HepG2 (cell line): ENCODE measurements around the gene TUBB4A. TPM values are rescaled to one million over a fixed set of nuclear protein-coding genes. Genes with fewer than 3 reads are reported as not detected.

Experiments used
- ATAC-seq: fragments of 200-7000 bp; cut with Tn5 transposase; 3 replicates; pipeline ENCODE4 v1.9.1; 2020; ENCODE audit warnings: mild to moderate bottlenecking, moderate library complexity
- BruUV-seq: library from RNA; stranded (reverse); fragments of 400-500 nt; replicated peaks from 2 replicates; lab custom pipeline; 2021; lab: Mats Ljungman, UMichigan
- CTCF ChIA-PET: fragments of 300-600 bp; formaldehyde crosslinking; extraction: SDS; loops from one replicate; lab custom pipeline; 2021; ENCODE audit warnings: low total read pairs, inconsistent platforms, low intra/inter-chr PET ratio; lab: Yijun Ruan, JAX
- POLR2A ChIA-PET: fragments of 350-600 bp; sonication (Branson Sonifier 250); formaldehyde crosslinking; loops from one replicate; lab custom pipeline; 2020; ENCODE audit warnings: antibody characterized with exemption, inconsistent platforms; lab: Yijun Ruan, JAX
- DNase-seq: peaks from one replicate; pipeline ENCODE4 v3.0.0-alpha.2; 2015; ENCODE audit warnings: low spot score
- FAIRE-seq: peaks from 3 replicates; lab custom pipeline; 2011; peaks lifted over from hg19 to GRCh38; lab: Jason Lieb, UNC
- H2AFZ ChIP-seq: one replicate; pipeline ENCODE4 v1.6.1; 2011; ENCODE audit warnings: low read length, inconsistent platforms
- H3K27ac ChIP-seq: fragments of 300-600 bp; 3 replicates; pipeline ENCODE4 v1.8.0; 2011; ENCODE audit warnings: mixed run types, mild to moderate bottlenecking, mixed read lengths, low read length, inconsistent platforms; ENCODE audit not compliant: insufficient read depth; ENCODE audit errors: extremely low read length
- H3K27me3 ChIP-seq, 2 experiments: fragments of 200-600 bp in 1 of 2; 2 replicates in 1 of 2; 3 replicates in 1 of 2; pipeline versions ENCODE4 v1.6.0 to v1.8.0; 2011; ENCODE audit warnings: low read length in 2 of 2, mild to moderate bottlenecking in 2 of 2, moderate library complexity in 2 of 2, inconsistent platforms in 1 of 2; ENCODE audit not compliant: insufficient read depth in 2 of 2, control insufficient read depth in 1 of 2
- H3K36me3 ChIP-seq, 2 experiments: fragments of 200-600 bp in 1 of 2; replicated peaks in 1 of 2; 2 replicates in 1 of 2; 3 replicates in 1 of 2; pipeline versions ENCODE4 v1.5.1 to v1.8.0; 2011; ENCODE audit warnings: low read length in 2 of 2, inconsistent platforms in 1 of 2; ENCODE audit not compliant: insufficient read depth in 2 of 2, control insufficient read depth in 1 of 2
- H3K4me1 ChIP-seq: 2 replicates; pipeline ENCODE4 v1.5.1; 2012; ENCODE audit warnings: low read length, inconsistent platforms; ENCODE audit not compliant: insufficient read depth
- H3K4me2 ChIP-seq: 2 replicates; pipeline ENCODE4 v1.6.0; 2011; ENCODE audit warnings: low read depth, low read length, inconsistent platforms
- H3K4me3 ChIP-seq, 3 experiments: fragments of 200-600 bp in 1 of 3; sonication (generic), shearing (Covaris generic) in 1 of 3; replicated peaks in 1 of 3; 2 replicates each; pipeline ENCODE4 v1.5.1; 2011 to 2016; ENCODE audit warnings: low read length in 3 of 3, inconsistent platforms in 2 of 3, low read depth in 2 of 3, mild to moderate bottlenecking in 2 of 3, control low read depth in 1 of 3, mixed read lengths in 1 of 3; ENCODE audit not compliant: insufficient read depth in 1 of 3
- H3K79me2 ChIP-seq: one replicate; pipeline ENCODE4 v1.6.1; 2011; ENCODE audit warnings: low read length, inconsistent platforms; ENCODE audit not compliant: insufficient read depth
- H3K9ac ChIP-seq: 2 replicates; pipeline ENCODE4 v1.6.0; 2011; ENCODE audit warnings: mild to moderate bottlenecking, low read depth, low read length, inconsistent platforms; ENCODE audit not compliant: insufficient read depth
- H3K9me3 ChIP-seq: 2 replicates; pipeline ENCODE4 v1.5.1; 2012; ENCODE audit warnings: mild to moderate bottlenecking, low read length
- H4K20me1 ChIP-seq: 2 replicates; pipeline ENCODE4 v1.6.0; 2011; ENCODE audit warnings: inconsistent platforms, mild to moderate bottlenecking, low read length, moderate library complexity; ENCODE audit not compliant: insufficient read depth
- ASH2L ChIP-seq: fragments of 300-600, 200-600 bp; sonication (generic); IDR thresholded peaks from 2 replicates; pipeline ENCODE4 v1.7.0; 2017; ENCODE audit warnings: low read depth, mild to moderate bottlenecking, moderate library complexity, mixed read lengths, low read length; ENCODE audit not compliant: insufficient read length
- ETS1 ChIP-seq: sonication (generic); formaldehyde crosslinking; IDR thresholded peaks from 2 replicates; pipeline ENCODE4 v1.4.0; 2020; ENCODE audit warnings: missing genetic modification reagents
- ETV6 ChIP-seq: sonication (generic); formaldehyde crosslinking; conservative IDR thresholded peaks from 2 replicates; pipeline ENCODE4 v1.4.0; 2020; ENCODE audit warnings: missing genetic modification reagents
- FOXK1 ChIP-seq: sonication (generic); formaldehyde crosslinking; IDR thresholded peaks from 2 replicates; pipeline ENCODE4 v1.4.0; 2020; ENCODE audit warnings: low read depth, missing genetic modification reagents, borderline replicate concordance
- FOXO1 ChIP-seq: sonication (generic); formaldehyde crosslinking; IDR thresholded peaks from 2 replicates; pipeline ENCODE4 v1.4.0; 2020; ENCODE audit warnings: missing genetic modification reagents
- GRHL1 ChIP-seq: sonication (generic); formaldehyde crosslinking; conservative IDR thresholded peaks from 2 replicates; pipeline ENCODE4 v1.8.0; 2022; ENCODE audit warnings: missing genetic modification reagents
- HOXA5 ChIP-seq: sonication (generic); formaldehyde crosslinking; IDR thresholded peaks from 2 replicates; pipeline ENCODE4 v1.4.0; 2020; ENCODE audit warnings: missing genetic modification reagents
- NR2F2 ChIP-seq: IDR thresholded peaks from 2 replicates; pipeline ENCODE4 v1.6.1; 2012; ENCODE audit warnings: low read depth, inconsistent platforms, borderline replicate concordance
- RFX1 ChIP-seq: fragments of 450-650 bp; IDR thresholded peaks from 2 replicates; pipeline ENCODE4 v1.6.1; 2017
- SP140L ChIP-seq: sonication (generic); formaldehyde crosslinking; IDR thresholded peaks from 2 replicates; pipeline ENCODE4 v1.4.0; 2020; ENCODE audit warnings: missing genetic modification reagents, borderline replicate concordance
- ZBTB40 ChIP-seq, 2 experiments: fragments of 450-650 bp in 1 of 2; sonication (generic) in 1 of 2; formaldehyde crosslinking in 1 of 2; IDR thresholded peaks; 2 replicates each; pipeline versions ENCODE4 v1.6.1 to v1.8.0; 2016 to 2022; ENCODE audit warnings: antibody characterized with exemption in 1 of 2, mild to moderate bottlenecking in 1 of 2, missing genetic modification reagents in 1 of 2
- ZNF746 ChIP-seq: sonication (generic); formaldehyde crosslinking; IDR thresholded peaks from 2 replicates; pipeline ENCODE4 v1.8.0; 2022; ENCODE audit warnings: mild to moderate bottlenecking, missing genetic modification reagents
- WGBS: methylation state at CpG from one replicate; pipeline ENCODE4 v1.1.6; 2017; ENCODE audit warnings: low lambda C conversion rate; 5-methylcytosine and 5-hydroxymethylcytosine counted together
- in situ Hi-C: cut with HindIII; loops from 2 replicates; pipeline ENCODE4 v1.10.0; 2017; ENCODE audit warnings: low pct_unique_long_range_greater_than_20kb; ENCODE audit not compliant: extremely low pct_ligation_motif_present
- intact Hi-C: fragments of 100-400 bp; cut with micrococcal nuclease; formaldehyde crosslinking; loops from one replicate; pipeline ENCODE4 v1.10.0; 2022; ENCODE audit not compliant: unreplicated experiment
- polyA plus RNA-seq, 8 experiments: library from polyadenylated mRNA; depleted of rRNA in 3 of 8; stranded (reverse) in 7 of 8; unstranded in 1 of 8; fragments of >200 nt; fragmentation: Illumina TruSeq in 4 of 8; extraction: Trizol in 4 of 8; gene quantifications; 2 replicates each; pipeline versions ENCODE4 v1.2.1 to v1.2.3, GENCODE V29; 2011 to 2016; ENCODE audit warnings: low read depth in 4 of 8, missing spikeins in 1 of 8, mixed read lengths in 1 of 8; ENCODE audit not compliant: insufficient read depth in 1 of 8
- total RNA-seq, 5 experiments: library from RNA; depleted of rRNA; stranded (reverse); fragments of >200 nt; fragmentation: Illumina TruSeq; extraction: Trizol; gene quantifications; 2 replicates each; pipeline ENCODE4 v1.2.3, GENCODE V29; 2016; ENCODE audit warnings: low read depth in 1 of 5

The TUBB4A gene
- total and polyA plus RNA-seq, 2 of the 13 experiments (the other 11 are each of a cell fraction or from before 2014, with no cell fraction given): not detected

- ChIA-PET CTCF (no interaction called here), POLR2A (no interaction called here)
- H3K79me2 ChIP-seq: no peaks in the 10 kb centered on the region
- no peak overlapping the region for H3K9ac ChIP-seq
- peaks cover 53% of the 10 kb centered on the region for H3K4me1 ChIP-seq
- H3K4me2 ChIP-seq: no peak overlapping the region
- no peak overlapping the region for H2AFZ ChIP-seq
- FAIRE-seq (no peak), ATAC-seq (no peak), DNase-seq (no peak)
- H4K20me1 ChIP-seq: no peaks in the 10 kb centered on the region
- no peak overlapping the region for H3K27ac ChIP-seq
- H3K4me3 ChIP-seq: no peak overlapping the region
- 76% methylated on average over 11 of the region's 11 CpGs for WGBS
- no TSS peak for BruUV-seq
- intact Hi-C loops: no loop called here
- no peaks in the 10 kb centered on the region for H3K36me3 ChIP-seq
- in situ Hi-C loops: no loop called here
- no peaks in the 10 kb centered on the region for H3K9me3 ChIP-seq
- peaks cover 0 to 14% of the 10 kb centered on the region in 2 experiments; a peak in 3 of 5 replicates for H3K27me3 ChIP-seq
- no peak for TF ChIP-seq GRHL1 (CRISPR knock-in tag)
- no peak for TF ChIP-seq ETS1
- TF ChIP-seq NR2F2: no peak
- no peak for TF ChIP-seq FOXK1
- no peak for TF ChIP-seq SP140L (CRISPR knock-in tag)
- no peak for TF ChIP-seq FOXO1
- TF ChIP-seq ETV6 (CRISPR knock-in tag): no peak
- no peak for TF ChIP-seq RFX1
- TF ChIP-seq HOXA5: no peak
- no peak for TF ChIP-seq ASH2L
- no peak for TF ChIP-seq ZNF746 (CRISPR knock-in tag)
- no peak for TF ChIP-seq ZBTB40 (IDR thresholded peaks at IDR 0.05)
- TF ChIP-seq ZBTB40 (CRISPR knock-in tag; IDR thresholded peaks at IDR 0.05): no peak
These were observed 31.8 kb upstream of the TUBB4A start for GRCh38 chr19:6533746-6534418.
